CD4-positive, alpha-beta T cell treated with Interferon alpha-2 for 1 hour (primary cell): ENCODE data around the gene KIF2C.
"Not testable (repeated sequence)": the region's sequence is repeated elsewhere in the genome, so short reads cannot be mapped to it uniquely, and the experiment has no call there.

Experiments used
- DNase-seq, 2 donors: peaks; one replicate each; pipeline ENCODE4 v3.0.0-alpha.2; 2020 to 2022

KIF2C gene

DNA sequence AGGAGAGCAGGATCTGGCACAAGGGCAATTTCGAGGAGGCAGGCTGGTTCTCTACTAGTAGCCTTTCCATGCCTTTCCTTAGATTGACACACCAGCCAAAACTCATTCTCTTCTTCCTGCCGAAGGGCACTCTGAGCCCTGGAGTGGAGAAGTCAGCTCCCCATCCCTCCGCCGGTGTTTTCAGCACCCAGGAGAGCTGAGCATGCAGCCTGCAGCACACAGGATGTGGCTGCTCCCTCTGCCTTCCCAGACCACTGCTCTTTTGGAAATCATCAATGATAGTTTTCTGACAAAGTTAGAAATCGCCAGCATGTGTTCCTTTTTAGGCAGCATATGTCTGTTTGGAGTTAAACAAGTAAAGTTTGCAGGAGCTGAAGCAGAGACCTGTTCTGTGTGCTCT lies 20.3 kb upstream of the KIF2C start:
- DNase-seq = no peak

- DNase-seq = no peak
These were observed 19.4 kb upstream of the KIF2C start for GRCh38 chr1:44720281-44720680.

GRCh38 chr1:44721485-44722361 lies 17.9 kb upstream of the KIF2C start:
- peak; percentile 89 to 90 for DNase-seq

DNA sequence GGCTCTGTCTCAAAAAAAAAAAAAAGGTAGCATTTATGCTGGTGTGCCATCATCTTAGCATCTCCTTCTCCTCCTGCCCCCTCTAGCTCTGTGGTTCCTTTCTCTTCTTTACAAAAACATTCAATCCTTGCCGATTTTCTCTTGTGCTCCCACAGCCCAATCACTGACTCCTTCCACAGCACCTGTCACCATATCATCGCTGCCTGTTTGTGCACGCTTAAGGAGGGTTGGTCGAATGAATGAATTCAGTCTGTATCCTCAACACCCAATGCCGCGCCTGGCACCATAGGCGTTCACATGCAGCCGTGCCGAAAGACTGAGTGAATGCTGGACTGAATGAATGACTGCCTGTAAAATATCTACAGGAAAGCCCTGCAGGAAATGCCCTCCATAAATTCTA lies 16.6 kb upstream of the KIF2C start:
- DNase-seq = no peak

GRCh38 chr1:44723496-44724295 lies 15.9 kb upstream of the KIF2C start:
- peak; percentile 50 to 57 for DNase-seq

GRCh38 chr1:44724296-44724954 lies 15.2 kb upstream of the KIF2C start:
- peak in 1 of 2 donors; percentile 22 for DNase-seq

GRCh38 chr1:44724955-44725698 lies 14.5 kb upstream of the KIF2C start:
- DNase-seq = no peak

- DNase-seq = peak; percentile 92 to 95
These were observed 8.7 kb upstream of the KIF2C start, which contains the start of gene RNU5D-1 for GRCh38 chr1:44730741-44731512. TSS of gene RNU5D-1 (minus strand) at chr1:44731170.

DNA sequence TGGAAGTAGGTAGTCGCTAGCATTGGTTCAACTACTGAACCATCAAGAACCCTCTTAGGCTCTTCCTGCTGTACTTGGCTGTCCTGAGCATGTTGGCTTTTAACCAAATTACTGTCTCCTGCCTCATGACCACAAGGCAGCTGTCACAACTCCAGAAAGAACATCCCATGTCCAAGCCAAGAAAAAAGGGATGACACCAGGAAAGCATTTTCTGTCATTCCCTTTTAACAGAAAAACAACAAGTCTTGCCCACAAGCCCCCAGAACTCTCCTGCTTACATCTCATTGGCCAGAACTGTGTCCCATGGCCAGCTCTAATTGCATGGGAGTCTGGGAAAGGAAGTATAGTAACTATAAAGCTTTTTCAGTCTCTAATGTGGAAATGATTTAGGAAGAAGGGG lies 6.3 kb upstream of the KIF2C start:
- DNase-seq = no peak

- DNase-seq = no peak
These were observed 5.9 kb upstream of the KIF2C start for GRCh38 chr1:44733784-44734183.

GRCh38 chr1:44735992-44736391 lies 3.6 kb upstream of the KIF2C start:
- DNase-seq = no peak

DNA sequence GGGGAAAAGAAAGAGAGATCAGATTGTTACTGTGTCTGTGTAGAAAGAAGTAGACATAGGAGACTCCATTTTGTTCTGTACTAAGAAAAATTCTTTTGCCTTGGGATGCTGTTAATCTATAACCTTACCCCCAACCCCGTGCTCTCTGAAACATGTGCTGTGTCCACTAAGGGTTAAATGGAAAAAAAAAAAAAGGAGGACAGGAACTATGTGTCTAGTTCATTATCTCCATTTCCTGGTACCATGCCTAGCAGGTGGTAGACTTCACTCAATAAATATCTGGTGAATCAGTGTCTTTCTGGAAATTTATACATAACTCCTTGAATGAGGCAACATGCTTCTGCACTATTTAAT lies 707 bp upstream of the KIF2C start:
- not testable (repeated sequence) for DNase-seq

DNA sequence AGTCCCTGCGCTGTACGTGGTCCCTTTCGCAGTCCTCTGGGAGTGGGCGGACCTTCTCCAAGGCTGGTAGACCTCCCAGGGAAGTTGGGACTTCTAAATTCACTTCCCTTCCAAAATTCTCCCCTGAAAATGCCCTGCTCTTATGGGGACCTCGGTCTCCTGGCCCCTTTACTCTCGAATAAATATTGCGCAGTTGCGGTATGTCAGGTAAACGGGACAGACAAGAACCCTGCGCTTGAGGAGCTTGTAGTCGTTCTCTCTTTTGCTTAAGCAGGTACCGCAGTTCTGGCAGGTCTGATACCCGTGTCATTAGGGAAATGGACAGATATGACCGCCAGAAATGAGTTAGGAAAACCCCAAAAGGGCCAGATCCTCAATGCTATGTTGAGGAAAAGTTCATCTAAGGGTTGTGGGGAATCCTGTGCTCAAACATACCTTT lies 561 bp downstream of the KIF2C start:
- no peak for DNase-seq

DNA sequence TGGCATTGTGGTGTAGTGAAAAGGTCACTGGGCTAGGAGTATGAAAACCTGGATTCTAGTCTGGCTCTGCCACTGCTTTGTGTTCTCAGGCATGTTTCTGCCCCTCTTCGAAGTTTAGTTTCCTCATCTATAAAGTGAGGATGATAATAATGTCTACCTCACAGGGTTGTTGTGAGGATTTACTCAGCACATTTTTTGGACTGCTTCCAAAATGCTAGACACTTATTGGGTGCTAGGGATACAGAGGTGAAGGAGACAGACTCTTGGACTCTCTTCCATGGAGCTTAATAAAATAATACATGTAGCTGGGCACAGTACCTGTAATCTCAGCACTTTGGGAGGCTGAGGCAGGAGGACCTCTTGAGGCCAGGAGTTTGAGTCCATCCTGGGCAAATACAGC lies 3.6 kb downstream of the KIF2C start:
- no peak for DNase-seq

DNA sequence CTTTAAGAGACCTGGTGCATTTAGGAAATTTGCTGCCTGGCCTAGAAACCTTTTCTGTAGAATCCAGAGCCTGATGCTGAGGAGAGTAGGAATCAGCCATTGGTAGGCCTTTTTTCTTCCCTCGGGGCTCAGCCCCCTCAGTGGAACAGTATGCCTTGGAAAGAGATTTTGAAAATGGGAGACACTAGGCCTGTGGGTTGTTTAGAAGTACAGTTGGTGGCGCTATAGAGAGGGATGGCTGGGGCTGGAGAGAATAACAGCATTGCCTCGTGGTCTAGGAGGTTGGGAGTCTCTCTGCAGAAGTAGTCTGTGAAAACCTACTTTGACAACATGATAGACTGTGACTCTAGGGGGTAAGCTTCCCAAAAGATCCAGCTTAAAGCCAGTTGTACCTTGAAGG lies 8.2 kb downstream of the KIF2C start:
- no peak for DNase-seq

DNA sequence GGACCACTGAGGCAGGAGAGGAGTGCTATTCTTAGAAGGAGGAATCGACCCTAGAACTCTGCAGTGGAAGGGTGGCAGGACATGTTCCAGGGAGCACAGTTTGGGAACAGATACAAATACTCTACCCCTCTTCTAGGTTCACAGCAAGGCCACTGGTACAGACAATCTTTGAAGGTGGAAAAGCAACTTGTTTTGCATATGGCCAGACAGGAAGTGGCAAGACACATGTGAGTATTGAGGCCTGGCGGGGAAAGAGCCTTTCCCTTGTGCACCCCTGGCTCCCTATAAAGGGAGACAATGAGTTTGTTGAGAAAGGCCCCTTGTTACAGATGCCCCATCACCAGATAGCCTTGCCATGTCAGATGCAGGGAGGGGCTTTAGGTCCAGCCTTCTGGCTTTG lies 17.8 kb downstream of the KIF2C start:
- no peak for DNase-seq

GRCh38 chr1:44759077-44759476 lies 19.4 kb downstream of the KIF2C start:
- no peak for DNase-seq

DNA sequence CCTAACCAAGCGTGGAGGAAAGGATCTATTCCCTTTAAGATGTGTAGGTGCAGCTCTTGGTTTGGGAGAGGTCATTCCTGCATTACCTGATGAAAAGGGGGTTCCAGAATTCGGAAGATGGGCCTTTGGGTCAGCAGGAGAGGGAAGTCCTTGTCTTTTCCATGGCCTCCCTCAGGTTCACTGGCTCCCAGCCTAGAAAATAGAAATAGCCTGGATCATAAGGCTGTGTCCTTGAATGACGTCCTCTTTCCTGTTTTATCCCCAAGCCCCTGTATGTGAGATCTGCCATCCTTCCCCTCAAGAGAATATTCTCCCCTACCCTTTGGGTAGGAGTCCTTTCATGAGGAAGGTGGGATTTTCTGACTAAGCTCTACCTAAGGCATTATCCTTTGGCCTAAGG lies 21.2 kb downstream of the KIF2C start:
- no peak for DNase-seq

DNA sequence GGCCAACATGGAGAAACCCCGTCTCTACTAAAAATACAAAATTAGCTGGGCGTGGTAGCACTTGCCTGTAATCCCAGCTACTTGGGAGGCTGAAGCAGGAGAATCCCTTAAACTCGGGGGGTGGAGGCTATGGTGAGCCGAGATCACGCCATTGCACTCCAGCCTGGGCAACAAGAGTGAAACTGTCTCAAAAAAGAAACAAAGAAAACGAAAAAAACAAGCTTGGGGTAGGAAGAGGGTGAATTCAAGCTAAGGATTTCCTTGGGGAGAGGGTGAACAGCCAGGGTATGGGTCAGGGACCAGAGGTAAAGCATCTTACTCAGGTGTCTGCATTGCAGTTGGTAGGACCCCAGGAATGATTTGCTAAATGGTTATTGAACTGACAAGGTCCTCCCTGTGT lies 26.8 kb downstream of the KIF2C start:
- not testable (repeated sequence) for DNase-seq

DNA sequence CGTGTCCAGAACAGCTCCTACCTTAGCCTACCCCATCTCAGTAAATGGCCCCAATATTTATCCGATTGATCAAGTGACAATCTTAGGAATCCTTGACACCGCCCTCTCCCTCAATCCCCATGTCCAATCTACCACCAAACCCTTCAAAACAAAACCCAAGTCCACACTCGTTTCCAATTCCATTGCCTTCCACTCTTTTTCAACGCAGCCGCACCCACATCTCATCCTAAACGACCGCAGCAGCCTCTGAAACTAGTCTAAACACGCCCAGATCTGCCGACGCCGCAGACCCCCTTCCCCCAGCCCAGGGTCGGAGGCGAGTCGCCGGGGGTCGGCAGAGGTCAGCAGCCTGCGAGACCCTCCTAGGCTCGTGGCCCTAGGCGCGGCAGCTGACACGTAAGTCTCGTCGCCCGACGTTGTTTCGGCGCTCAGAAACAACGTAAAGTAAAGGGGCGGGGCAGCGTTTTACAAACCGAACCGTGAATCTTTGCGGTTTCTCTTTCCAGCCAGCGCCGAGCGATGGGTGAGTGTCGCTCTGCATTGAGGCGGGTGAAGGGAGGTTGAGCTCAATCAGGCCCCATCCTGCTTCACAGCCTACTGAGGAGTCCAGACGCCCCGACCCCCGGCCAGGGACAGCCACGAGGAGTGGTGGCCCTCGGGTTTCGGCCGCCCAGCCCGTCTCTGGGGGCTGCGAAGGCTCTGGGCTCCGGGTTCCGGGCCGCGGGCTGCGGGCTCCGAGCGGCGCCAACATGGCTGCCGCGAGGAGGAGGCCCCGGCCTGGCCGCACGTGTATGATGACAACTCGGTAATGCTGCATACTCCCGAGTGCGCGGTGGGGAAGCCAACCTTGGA lies 35.7 kb downstream of the KIF2C start, which contains the start of gene RPS8:
Gene RPS8, plus strand, starts transcription at position 463 of the 852 bp plus-strand sequence. Its CDS starts 57 bp downstream, at position 520.
- DNase-seq = peak; percentile 88 to 92
